Measurements from ENCODE around the gene CST7. TPM values are rescaled to one million over a fixed set of nuclear protein-coding genes. Genes with fewer than 3 reads are reported as not detected.
A peak's percentile ranks its signal among the peaks of the same experiment; 100 is the strongest.

Gene CST7
- total RNA-seq, 1 donor from 2014 or later, result not detected

GRCh38 chr20:24965065-24965919 is 16.2 kb downstream of the CST7 start:
- peak; percentile 82 for DNase-seq (ENCODE audit: extremely low spot score, unreplicated experiment)
- no peak for TF ChIP-seq CTCF (IDR thresholded peaks at IDR 0.05)
- Mint-ChIP-seq H3K4me3 (ENCODE audit: unreplicated experiment) (no peak overlapping the region), H3K27me3 (ENCODE audit: unreplicated experiment) (no peaks in the 10 kb centered on the region), H3K4me1 (ENCODE audit: unreplicated experiment) (no peaks in the 10 kb centered on the region), H3K36me3 (ENCODE audit: unreplicated experiment) (peaks cover 52% of the 10 kb centered on the region), H3K9me3 (ENCODE audit: unreplicated experiment) (no peaks in the 10 kb centered on the region), H3K27ac (ENCODE audit: unreplicated experiment) (no peak overlapping the region)

- Mint-ChIP-seq H3K27ac (ENCODE audit: unreplicated experiment) (no peak overlapping the region), H3K4me1 (ENCODE audit: unreplicated experiment) (no peaks in the 10 kb centered on the region), H3K4me3 (ENCODE audit: unreplicated experiment) (no peak overlapping the region), H3K9me3 (ENCODE audit: unreplicated experiment) (no peaks in the 10 kb centered on the region), H3K36me3 (ENCODE audit: unreplicated experiment) (peaks cover 58% of the 10 kb centered on the region), H3K27me3 (ENCODE audit: unreplicated experiment) (no peaks in the 10 kb centered on the region)
- TF ChIP-seq CTCF (IDR thresholded peaks at IDR 0.05), result no peak
- no peak for DNase-seq (ENCODE audit: extremely low spot score, unreplicated experiment)
Measured at GRCh38 chr20:24966317-24967012, 17.4 kb downstream of the CST7 start.

GRCh38 chr20:24968278-24968800 is 19.3 kb downstream of the CST7 start:
- no peaks in the 10 kb centered on the region for H3K9me3 Mint-ChIP-seq (ENCODE audit: unreplicated experiment)
- DNase-seq (ENCODE audit: extremely low spot score, unreplicated experiment), result no peak

GRCh38 chr20:24969186-24970029 is 20.3 kb downstream of the CST7 start:
- Mint-ChIP-seq H3K9me3 (ENCODE audit: unreplicated experiment) (no peaks in the 10 kb centered on the region), H3K27ac (ENCODE audit: unreplicated experiment) (no peak overlapping the region), H3K27me3 (ENCODE audit: unreplicated experiment) (no peaks in the 10 kb centered on the region), H3K4me3 (ENCODE audit: unreplicated experiment) (no peak overlapping the region), H3K4me1 (ENCODE audit: unreplicated experiment) (peaks cover 2% of the 10 kb centered on the region), H3K36me3 (ENCODE audit: unreplicated experiment) (peaks cover 49% of the 10 kb centered on the region)
- peak; percentile 76 for DNase-seq (ENCODE audit: extremely low spot score, unreplicated experiment)
- TF ChIP-seq CTCF (IDR thresholded peaks at IDR 0.05), result no peak

More at GRCh38 chr20:24968278-24968800, 19.3 kb downstream of the CST7 start:
- no peak overlapping the region for H3K4me3 Mint-ChIP-seq (ENCODE audit: unreplicated experiment)
- no peak for TF ChIP-seq CTCF (IDR thresholded peaks at IDR 0.05)
- no peaks in the 10 kb centered on the region for H3K4me1 Mint-ChIP-seq (ENCODE audit: unreplicated experiment)
- no peak overlapping the region for H3K27ac Mint-ChIP-seq (ENCODE audit: unreplicated experiment)
- no peaks in the 10 kb centered on the region for H3K27me3 Mint-ChIP-seq (ENCODE audit: unreplicated experiment)
- peaks cover 56% of the 10 kb centered on the region for H3K36me3 Mint-ChIP-seq (ENCODE audit: unreplicated experiment)
